KG1 (cell line): ENCODE measurements around the gene TTC23L.

Experiments
- DNase-seq: peaks from one replicate; lab custom pipeline; 2025; lab: John Stamatoyannopoulos, UW

Gene TTC23L

DNA sequence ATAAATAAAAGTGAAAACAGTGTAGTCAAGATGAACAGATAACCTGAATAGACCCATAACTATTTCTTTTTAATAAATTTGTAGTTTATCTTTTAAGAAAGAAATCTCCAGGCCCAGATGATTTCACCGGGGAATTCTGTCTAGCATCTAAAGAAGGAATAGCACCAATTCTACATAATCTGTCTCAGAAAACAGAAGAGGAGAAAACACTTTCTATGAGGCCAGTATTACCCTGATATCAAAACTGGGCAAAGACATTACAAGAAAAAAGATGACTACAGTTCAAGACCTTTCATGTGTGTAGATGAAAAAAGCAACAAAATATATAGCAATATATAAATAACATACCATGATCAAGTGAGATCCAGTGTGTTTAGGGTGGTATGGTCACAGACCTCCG, 31.4 kb downstream of the TTC23L start:
- DNase-seq = no peak

DNA sequence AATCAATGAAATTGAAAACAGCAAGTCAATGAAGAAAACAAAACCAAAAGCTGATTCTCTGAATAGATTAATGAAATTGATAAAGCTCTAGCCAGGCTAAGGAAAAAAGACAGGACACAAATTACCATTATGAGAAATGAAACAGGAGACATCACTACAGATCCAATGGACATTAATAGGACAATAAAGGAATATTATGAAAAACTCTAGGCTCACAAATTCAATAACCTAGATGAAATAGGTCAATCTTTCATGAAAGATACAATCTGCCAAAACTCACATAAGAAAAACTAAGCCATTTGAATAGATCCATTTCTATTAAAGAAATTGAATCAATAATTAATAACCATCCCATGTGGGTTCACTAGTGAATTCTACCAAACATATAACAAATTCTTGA, 37.3 kb downstream of the TTC23L start:
- no peak for DNase-seq

DNA sequence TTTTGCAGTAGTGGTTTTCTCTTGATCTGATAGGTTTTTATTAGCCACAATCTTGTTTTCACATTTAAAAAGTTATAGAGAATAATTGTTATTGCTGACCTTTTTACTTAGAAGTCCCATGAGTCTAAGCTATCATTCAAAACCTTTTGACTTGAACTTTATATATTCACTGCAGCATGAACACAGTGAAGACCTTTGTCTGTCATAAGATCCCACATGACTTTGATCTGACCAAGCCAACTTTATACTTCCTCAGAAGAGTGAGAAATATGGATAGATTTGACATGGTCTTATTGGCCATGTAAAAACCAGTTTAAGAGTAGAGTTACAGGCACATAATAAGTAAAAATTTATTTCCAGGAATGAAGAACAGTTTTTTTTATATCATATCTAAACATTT, 42.3 kb downstream of the TTC23L start:
- DNase-seq = no peak

DNA sequence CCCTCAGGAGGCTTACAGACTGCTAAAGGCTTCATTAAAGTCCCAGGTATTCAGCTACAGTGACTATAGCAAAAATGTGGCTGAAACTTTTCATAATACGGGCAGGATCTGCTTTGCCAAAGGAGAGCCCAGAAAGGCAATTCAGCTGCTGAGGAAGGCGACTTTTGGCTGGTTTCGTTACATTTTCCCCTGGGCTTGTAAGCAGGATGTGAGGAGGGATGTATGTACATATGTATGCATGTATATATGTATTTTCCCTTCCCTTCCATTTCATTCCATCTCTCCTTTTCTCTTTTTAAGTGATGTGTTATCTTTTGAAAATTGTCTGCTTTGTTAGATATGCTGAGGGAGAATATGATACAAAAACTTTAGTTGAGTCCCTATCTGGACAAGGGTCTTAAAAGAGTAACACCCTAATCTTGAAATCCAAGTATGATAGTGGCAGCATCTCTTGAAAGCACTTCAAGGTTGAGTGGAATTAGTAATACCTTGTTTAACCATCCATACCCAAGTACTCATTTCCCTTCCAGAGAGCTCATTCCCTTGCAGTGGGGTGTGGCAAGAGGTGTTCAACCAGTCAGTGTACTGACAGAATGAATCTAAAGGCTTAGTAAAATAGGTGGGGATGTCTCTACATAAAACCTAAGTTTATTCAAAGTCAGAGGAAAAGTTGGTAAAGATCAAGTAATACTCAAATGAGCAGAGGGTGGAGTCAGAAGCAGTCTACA, 47.6 kb downstream of the TTC23L start:
- no peak for DNase-seq

DNA sequence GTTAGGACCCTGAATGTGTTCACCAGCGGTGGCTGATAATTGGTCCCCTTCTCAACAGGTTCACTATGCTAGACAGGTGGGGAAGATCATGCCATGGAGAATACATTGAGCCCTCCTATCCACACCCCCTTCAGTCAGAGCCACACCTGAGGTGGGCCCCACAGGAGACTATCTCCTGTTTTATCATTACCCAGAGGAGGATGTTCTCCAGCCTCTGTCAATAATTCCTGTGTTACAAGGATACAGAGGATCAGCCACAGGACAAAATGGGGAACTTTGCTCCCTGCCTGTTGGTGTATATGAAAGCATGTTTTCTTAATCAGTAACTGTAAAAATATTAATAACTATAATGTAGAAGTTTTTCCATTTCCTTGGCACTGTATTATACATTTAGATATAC, 50.4 kb downstream of the TTC23L start:
- no peak for DNase-seq

DNA sequence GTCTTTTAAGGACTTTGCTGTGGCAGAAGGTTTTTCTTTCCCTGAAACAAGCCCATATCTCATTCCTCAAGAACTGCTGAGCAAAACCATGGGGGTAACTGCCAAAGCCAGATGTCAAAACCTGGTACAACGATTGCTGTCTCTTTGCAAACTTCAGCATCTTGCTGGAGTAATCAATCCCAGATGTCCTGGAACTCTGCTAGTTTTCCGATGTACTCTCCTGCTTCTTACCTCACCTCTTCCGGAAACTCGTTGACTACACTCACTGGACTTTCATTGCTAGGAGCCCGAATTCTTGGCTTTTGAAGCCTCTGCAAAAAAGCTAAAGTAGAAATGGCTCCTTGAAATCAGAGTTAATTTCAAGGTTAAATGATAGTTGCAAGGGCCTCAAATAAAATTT, 53.0 kb downstream of the TTC23L start:
- no peak for DNase-seq

DNA sequence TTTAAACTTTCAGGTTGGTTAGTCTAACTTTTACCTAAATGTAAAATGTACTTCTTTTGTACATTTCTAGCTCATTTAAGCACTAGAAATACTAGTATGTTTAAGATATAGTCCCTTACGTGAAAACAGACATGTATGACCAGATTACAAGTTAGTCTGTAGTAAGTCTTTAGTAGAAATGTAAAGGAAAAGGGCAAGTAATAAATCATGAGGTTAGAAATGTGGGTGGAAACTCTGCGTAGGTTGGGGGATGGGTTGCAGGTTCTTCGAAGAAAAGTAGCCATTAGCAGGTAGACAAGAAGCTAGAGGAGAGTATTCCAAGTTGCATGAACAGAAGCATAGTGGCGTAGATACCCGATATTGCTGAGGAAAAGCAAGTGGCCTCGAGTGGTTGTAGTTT, 53.5 kb downstream of the TTC23L start:
- no peak for DNase-seq

DNA sequence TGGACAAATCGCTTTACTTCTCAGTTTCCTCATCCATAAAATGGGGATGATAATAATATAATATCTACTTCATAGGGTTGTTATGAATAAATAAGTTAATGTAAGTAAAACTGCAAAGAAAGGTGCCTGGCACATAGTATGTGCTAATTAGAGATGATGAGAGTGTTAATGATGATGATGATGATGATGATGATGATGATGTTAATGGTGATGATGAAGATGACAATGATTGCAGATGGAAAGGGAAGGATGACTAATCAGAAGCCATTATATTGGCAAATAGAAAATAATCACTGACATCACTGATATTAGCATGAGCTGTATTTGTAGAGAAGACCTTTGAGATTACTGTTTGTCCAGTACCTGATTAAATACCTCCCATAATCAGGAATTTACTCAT, 55.8 kb downstream of the TTC23L start:
- no peak for DNase-seq

DNA sequence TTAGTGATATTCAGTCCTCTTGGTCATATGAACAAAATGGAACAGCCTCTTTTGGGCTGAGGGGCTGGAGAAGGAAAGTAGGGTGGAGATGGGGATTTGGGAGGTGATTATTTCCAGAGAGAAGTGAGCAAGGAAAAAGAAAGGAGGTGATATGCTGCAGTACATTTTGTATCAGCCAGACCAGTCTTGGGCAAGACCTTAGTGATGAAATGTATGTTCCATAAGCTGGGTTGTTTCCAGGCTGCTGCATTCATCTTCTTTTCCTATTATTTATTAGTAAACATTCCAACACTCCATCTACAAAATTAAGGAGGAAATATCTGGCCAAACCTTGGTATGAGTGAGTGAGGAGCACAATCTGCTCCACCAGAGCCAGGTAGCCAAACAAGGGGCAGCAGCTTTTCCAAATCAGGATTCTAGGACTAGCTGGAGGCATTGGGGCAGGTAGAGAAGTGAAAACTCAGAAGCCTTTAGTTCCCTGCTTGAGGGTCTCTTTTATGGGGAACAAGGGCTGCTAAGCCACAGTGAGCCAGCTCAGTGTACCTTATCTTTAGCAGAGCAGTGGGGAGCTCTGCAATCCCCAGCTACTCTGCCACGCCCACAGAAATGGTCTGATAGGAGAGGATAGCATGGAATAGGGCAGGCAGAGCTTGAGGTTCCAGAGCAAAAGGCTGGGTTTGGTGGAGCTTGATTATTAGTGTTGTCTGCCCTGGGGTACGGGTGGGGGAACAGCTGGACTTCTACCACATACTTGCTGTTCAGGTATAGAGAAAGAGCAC, 56.9 kb downstream of the TTC23L start:
- DNase-seq = no peak

DNA sequence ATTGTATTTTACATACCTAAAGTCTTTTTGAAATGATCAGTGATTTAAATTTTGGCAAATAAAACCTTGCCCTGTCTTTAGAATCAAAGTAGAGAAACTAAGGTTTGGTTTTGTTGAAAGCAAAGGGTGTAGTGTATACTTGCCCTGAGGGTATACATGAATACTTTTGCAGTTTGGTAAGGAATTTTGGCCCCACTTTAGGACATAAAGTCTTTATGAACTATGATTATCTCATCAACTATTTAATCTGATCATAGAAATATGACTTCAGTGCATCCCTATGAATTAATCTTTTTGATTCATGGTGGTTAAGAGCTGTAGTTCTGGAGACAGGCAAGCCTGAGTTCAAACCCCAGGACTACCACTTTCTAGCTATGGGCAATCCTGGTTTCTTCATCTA, 58.7 kb downstream of the TTC23L start:
- DNase-seq = no peak

DNA sequence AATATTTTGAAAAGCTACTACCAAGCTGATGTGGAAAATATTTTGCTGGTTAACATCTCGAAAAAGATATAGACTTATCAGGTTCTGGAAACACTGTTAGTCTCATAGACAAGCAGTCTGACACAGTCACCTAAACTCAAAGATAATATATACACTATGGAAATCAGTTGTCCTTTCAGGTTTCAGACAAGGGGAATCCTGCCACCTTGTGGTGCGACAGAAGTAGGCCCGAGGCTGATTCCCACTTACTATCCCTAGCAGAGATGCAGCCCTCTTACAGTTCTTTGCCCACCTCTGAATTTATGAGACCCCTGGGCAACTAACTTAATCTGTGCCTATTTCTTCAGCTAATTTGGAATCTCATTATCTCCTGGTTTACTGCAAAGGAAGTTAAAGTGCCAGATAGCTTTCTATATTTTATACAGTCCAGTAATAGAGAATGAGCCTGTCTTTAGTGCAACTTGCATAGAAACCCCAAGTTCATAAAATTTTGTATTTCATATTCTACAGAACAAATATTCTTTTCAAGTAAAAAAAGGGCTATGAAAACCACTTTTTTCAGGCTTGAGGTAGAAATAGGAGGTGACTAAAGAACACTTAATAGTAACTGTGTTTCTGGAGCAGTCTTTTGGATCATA, 59.4 kb downstream of the TTC23L start:
- DNase-seq = peak; percentile 43

DNA sequence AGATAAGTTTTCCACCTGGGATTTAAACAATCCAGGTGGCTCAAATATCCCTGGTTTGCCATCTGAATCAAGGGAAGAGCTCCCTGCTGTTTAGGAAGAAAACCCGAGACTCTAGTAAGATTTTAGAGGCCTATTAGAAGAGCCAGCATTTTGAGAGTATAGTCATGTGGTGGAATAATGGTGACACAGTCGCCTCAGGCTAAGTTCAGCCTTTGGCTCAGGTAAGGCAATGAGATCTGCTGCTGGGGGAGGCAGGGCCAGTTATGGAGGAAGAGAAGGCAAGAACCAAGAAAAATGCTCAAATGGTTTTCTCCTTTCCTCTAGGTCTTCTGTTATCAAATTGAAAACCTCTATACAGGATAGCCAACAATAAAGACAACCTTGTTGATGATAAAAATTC, 60.1 kb downstream of the TTC23L start:
- DNase-seq = no peak

DNA sequence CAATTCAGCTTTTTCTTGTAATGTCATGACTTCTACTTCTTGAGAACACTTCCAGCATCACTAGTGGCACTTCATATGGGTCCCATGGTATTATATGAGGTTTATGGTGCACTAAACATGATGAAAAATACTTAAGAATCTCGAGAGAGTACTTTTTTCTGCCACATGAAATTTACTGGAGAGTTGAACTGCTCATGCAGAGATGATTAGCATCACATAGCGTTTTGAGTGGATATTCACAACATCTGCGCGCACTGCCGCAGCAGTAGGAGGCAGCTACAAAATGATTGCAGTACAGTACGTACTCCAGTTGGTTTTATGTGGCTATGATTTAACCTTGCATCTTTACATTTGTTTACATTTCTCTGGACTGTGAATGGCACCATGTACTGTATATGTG, 61.7 kb downstream of the TTC23L start:
- DNase-seq = no peak

DNA sequence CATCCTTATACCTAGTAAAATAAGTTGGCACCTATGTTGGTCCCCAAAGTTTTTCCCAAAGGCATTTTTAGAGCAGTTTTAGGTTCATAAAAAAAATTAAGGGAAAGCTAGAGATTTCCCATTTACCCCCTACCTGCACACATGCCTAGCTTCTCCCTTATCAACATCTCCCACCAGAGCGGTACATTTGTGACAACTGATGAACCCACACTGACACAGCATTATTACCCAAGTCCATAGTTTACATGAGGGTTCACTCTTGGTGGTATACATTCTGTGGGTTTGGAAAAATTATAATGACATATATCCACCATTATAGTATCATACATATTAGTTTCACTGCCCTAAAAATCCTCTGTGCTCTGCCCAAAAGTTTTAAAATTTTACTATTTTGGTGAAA, 64.3 kb downstream of the TTC23L start:
- DNase-seq = no peak

DNA sequence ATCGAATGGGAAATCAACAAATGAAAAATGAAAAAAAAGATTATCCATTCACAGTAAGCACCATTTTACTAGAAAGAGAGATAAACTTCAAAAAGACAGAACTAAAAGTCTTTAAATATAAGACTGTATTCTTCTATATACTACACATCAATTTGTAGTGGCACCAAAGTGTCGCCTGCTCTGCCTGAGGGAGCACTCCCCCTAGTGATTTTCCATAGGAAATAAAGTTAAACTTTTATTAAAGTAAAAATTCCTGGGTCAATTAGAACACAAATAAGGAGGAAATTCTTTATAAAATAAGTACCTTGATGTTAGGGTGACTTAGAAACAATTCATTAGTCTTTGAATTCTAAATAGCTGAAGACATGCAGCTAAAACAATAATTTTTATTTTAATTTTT, 66.6 kb downstream of the TTC23L start:
- no peak for DNase-seq

DNA sequence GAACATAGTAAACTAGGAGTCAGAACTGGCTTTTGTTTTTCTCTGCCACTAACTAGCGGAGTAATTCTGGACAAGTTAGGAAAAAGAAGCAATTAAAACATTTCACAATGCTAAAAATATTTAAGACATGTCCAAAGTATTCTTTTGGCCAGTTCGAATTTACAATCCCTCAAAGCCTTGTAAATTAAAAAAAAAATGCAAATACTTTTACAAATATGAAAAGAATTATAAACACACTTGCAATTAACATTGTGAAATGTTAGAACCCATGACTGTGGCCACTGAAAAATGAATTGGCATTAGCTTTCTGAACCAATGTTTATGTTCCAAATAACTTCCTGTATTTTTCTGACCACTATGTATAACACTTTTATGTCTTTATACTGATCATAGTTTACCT, 74.1 kb downstream of the TTC23L start:
- no peak for DNase-seq

DNA sequence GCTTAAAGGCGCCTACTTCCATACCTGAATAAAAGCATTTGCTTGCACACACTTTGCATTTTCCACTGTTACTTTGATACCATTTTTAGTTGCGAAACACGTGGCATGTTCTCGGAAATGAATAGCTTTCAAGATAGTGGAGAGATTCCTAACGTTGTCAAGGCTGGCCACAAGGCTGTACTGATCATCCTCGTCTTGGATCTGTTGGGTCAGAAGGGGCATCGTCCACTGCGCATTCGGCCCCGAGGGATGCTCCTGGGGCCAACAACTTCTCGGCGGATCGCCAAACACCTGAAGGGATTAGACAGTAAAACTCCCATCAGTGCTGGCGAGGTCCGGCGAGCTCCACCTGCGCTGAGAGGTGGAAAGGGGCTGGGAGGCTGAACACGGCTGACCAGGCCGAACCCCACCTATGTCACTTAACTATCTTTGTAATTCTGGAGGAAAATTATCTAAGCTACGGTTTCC, 75.7 kb downstream of the TTC23L start:
- no peak for DNase-seq

DNA sequence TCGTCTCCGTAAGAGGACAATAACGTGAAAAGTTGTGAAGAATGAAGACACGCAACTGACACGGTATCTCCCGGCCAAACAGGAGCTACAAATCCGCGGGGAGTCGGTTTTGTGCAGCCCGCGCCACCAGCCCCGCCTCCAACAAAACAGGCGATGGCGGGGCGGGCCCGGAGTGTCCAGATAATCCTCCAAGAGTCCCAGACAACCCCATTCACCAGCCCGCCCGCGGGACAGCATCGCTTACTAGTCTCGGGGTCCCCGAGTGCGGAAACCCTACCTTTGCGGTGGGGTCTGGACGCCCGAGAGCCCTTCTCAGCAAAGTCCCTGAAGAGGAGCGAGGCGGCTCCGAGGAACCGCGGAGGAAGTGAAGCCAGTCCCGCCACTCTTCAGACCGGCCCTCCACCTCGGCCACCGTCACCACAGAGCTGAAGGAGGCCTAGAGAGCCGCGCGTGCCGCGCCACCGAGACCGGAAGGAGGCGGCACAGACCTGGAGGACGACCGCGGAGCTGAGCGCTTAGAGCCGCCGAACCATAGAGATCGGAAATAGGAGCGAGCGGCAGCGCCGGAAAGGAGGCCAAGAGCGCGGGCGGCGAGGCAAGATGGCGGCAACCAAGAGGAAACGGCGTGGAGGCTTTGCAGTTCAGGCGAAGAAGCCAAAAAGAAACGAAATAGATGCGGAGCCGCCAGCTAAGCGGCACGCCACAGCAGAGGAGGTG, 76.3 kb downstream of the TTC23L start, which contains the start of the genes BRIX1 and RAD1:
TSS of gene BRIX1 (plus strand) at position 573 of the 717 bp plus-strand sequence. CDS start at position 601, 28 bp downstream.
TSS of gene RAD1 (minus strand) at position 366 of the 717 bp plus-strand sequence. CDS start 612 bp downstream, outside the sequence.
- peak; percentile 83 for DNase-seq

DNA sequence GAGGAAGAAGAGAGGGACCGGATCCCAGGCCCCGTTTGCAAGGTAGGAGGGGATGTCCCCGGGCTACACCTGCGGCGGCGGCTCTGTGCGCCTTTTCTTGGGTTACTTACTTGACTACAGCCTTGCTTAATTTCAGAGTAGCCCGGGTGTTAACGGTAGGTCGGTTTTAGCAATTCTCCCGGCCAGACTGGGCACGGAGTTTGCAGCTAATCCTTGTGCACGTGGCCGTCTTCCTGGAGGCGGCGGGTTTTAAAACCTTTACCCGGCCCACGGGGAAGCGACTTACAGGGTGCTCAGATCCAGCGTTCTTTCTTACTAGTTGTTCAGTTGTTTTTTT, 76.9 kb downstream of the TTC23L start:
- no peak for DNase-seq

DNA sequence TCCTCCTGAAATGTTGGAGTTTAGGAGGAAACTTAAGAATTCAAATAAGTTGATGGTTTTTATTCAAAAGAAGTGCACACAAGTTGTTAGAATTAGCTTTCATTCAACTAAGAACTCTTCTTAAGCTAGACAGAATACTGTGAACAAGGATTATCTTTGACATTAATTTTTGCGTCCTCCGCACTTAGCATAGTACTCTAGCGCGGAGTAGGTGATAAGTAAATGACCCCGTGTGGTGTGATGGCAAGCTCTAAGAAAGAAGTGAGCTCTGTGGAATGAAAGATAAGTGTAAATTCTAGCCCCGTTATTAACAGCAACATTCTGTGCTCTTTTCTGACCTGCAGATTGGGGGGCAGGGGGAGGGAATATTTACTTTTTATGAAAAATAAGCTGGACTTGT, 77.6 kb downstream of the TTC23L start:
- DNase-seq = no peak

DNA sequence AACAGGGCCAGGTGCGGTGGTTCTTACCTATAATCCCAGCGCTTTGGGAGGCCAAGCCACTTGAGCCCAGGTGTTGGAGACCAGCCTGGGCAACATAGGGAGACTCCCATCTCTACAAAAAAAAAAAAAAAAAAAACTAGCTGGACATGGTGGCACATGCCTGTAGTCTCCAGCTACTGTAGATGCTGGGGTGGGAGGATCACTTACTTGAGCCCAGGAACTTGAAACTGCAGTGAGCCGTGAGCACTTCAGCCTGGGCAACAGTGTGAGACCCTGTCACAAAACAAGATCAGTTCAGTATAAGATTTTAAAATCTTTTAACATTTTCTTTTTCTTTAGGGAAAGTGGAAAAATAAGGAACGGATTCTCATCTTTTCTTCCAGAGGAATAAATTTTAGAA, 79.1 kb downstream of the TTC23L start:
- no peak for DNase-seq

DNA sequence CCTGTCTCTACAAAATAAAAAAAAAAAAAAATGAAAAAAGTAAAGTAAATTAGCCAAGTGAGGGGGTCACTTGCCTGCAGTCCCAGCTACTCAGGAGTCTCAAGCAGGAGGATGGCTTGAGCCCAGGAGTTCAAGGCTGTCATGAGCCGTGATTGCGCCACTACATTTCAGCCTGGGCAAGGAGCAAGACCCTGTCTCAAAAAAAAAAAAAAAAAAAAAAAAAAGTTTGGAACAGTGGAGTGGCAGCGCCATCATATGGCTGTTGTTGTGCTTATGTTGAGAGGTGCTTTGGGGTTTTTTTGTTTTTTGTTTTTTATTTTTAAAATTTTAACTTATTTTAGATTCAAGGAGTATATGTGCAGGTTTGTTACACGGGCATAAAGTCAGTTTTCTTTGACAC, 80.1 kb downstream of the TTC23L start:
- DNase-seq = no peak
